ENCODE results near the gene SIX1. TPM values are rescaled to one million over a fixed set of nuclear protein-coding genes. Genes with fewer than 3 reads are reported as not detected.

The SIX1 gene
- total RNA-seq, 1 donor from 2014 or later: not detected

DNA sequence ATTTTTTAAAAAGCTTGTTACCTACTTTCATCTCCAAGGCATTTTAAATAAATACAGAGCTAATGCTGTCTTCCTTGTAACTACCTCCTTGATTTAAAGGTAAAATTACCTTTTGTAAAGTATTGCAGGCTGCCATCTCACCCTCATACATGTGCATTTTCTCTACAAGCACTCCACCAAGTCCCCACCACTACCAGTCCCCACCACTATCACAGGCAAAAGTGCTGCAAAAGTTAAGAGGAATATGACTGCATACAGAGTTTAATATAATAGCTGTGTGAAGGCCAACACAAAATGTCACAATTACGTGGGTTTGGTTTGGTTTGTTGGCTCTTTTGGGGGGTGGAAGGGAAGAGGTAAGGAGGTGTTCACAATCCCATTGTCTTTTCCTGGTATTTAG lies 9.6 kb downstream of the SIX1 start:
- Histone ChIP-seq H3K4me3 (no peak overlapping the region), H3K27ac (replicated peaks) (no peak overlapping the region), H3K36me3 (no peaks in the 10 kb centered on the region), H3K9me3 (replicated peaks) (no peaks in the 10 kb centered on the region), H3K4me1 (peaks cover 37% of the 10 kb centered on the region), H3K27me3 (ENCODE audit: low read depth) (peaks cover 100% of the 10 kb centered on the region)
- TF ChIP-seq, protein P1, sequence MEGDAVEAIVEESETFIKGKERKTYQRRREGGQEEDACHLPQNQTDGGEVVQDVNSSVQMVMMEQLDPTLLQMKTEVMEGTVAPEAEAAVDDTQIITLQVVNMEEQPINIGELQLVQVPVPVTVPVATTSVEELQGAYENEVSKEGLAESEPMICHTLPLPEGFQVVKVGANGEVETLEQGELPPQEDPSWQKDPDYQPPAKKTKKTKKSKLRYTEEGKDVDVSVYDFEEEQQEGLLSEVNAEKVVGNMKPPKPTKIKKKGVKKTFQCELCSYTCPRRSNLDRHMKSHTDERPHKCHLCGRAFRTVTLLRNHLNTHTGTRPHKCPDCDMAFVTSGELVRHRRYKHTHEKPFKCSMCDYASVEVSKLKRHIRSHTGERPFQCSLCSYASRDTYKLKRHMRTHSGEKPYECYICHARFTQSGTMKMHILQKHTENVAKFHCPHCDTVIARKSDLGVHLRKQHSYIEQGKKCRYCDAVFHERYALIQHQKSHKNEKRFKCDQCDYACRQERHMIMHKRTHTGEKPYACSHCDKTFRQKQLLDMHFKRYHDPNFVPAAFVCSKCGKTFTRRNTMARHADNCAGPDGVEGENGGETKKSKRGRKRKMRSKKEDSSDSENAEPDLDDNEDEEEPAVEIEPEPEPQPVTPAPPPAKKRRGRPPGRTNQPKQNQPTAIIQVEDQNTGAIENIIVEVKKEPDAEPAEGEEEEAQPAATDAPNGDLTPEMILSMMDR (IDR thresholded peaks at IDR 0.05; ENCODE audit: borderline replicate concordance): no peak
- intact Hi-C loops (cut with micrococcal nuclease): no loop called here
- no peak for DNase-seq

DNA sequence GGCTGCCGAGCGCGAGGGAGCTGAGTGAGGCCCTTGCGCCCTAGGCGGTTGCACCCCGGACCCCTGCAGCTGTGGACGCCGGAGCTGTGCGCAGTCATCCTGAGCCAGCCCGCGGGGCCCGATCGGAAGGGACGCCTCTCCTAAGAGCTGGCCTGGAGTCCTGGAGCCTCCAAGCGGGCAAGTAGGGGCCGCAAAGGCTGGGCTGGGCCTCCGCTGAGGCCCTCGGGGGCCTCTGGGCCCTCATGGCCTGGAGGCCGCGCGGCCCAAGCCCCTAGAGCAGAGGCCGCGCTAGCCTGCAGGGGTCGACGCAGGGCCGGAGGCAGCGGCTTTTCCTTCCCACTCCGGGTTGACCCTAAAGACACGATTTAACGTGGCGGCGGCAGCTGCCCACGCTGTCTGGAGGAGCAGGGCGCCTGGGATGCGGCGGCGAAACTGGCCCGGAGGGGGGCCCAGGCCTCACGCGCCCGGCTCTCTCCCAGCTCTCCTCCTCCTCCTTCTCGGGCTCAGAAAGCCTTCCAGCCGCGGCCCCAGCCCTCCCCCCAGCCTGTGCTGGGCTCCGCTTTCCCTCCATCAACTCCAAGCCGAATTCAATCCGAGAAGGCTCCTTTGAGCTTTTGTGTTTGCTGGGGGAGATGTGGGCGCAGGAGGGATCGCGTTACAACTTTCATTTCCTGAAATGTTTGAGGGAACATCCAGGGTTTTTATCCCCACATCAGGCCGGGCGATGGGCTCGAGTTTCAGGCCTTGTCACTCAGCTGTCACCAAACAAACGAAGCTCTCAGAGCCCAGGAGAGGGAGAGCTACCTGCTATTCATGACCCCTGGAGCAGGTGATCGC lies 11.6 kb downstream of the SIX1 start:
- H3K27ac ChIP-seq (replicated peaks): no peak overlapping the region
- H3K36me3 ChIP-seq: no peaks in the 10 kb centered on the region
- DNase-seq: no peak
- intact Hi-C loops (cut with micrococcal nuclease): no loop called here
- H3K9me3 ChIP-seq (replicated peaks): no peaks in the 10 kb centered on the region
- TF ChIP-seq, protein P1 (IDR thresholded peaks at IDR 0.05; ENCODE audit: borderline replicate concordance): no peak
- H3K27me3 ChIP-seq (ENCODE audit: low read depth): peaks cover 100% of the 10 kb centered on the region
- H3K4me3 ChIP-seq: peak overlapping the region; percentile 58
- peaks cover 32% of the 10 kb centered on the region for H3K4me1 ChIP-seq

DNA sequence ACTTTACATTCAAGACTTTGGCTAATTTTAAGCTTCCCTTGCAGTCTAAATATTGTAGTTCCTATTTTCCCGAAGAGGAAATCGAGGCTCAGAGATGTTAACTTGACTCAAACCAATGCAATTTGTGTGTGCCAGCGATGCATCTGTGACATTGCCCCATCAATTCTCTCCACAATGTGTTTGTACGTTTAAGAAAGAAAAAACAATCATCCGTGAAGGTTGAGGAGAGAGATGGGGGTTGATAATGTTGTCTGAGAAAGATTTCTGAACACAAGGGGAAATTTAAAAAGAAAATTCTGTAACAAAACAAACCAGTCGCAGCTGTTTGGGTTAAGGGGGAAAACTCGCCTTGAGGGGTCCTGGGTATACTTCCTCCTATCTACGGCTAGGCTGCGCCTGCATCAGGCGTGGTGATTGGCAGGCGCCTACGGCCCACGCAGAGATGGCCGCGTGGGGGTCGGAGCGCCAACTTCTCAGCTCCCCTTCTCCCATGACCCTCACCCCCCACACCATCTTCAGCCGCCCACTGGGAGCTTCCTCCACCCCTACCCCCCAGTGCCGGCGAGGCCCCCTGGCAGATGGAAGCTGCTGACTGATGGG lies 12.3 kb downstream of the SIX1 start:
- no peaks in the 10 kb centered on the region for H3K36me3 ChIP-seq
- TF ChIP-seq, protein P1 (IDR thresholded peaks at IDR 0.05; ENCODE audit: borderline replicate concordance): no peak
- H3K27me3 ChIP-seq (ENCODE audit: low read depth): peaks cover 98% of the 10 kb centered on the region
- peak overlapping the region; percentile 58 for H3K4me3 ChIP-seq
- H3K9me3 ChIP-seq (replicated peaks): no peaks in the 10 kb centered on the region
- no peak overlapping the region for H3K27ac ChIP-seq (replicated peaks)
- DNase-seq: no peak
- intact Hi-C loops (cut with micrococcal nuclease): no loop called here
- H3K4me1 ChIP-seq: peaks cover 25% of the 10 kb centered on the region

- Histone ChIP-seq H3K4me1 (peaks cover 14% of the 10 kb centered on the region), H3K27ac (replicated peaks) (no peak overlapping the region), H3K36me3 (no peaks in the 10 kb centered on the region), H3K9me3 (replicated peaks) (no peaks in the 10 kb centered on the region), H3K4me3 (no peak overlapping the region), H3K27me3 (ENCODE audit: low read depth) (peaks cover 94% of the 10 kb centered on the region)
- no peak for DNase-seq
- TF ChIP-seq, protein P1 (IDR thresholded peaks at IDR 0.05; ENCODE audit: borderline replicate concordance): no peak
- intact Hi-C loops (cut with micrococcal nuclease): no loop called here
Measured at GRCh38 chr14:60634153-60634552, 15.1 kb downstream of the SIX1 start.

DNA sequence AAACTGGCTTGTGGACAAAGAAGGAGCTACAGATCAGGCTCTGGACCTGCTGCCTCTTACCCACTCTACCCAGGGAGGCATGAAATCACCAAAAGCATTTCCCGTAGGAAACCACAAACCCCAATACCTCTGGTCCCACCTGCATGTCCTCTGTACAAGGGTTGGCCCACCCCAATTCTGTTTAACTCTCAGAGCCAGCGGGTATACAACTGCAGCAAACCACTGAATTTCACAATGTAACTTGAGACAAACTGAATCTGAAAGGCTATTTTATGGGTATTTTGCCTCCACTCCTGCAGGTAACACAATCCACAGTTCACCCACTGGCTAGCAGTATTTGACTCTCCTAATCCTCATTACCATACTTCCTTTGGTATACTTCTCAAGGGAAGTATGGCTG lies 16.5 kb downstream of the SIX1 start:
- DNase-seq: no peak
- H3K36me3 ChIP-seq: no peaks in the 10 kb centered on the region
- peaks cover 85% of the 10 kb centered on the region for H3K27me3 ChIP-seq (ENCODE audit: low read depth)
- no peak overlapping the region for H3K4me3 ChIP-seq
- TF ChIP-seq, protein P1 (IDR thresholded peaks at IDR 0.05; ENCODE audit: borderline replicate concordance): no peak
- intact Hi-C loops (cut with micrococcal nuclease): no loop called here
- H3K4me1 ChIP-seq: peaks cover 8% of the 10 kb centered on the region
- no peaks in the 10 kb centered on the region for H3K9me3 ChIP-seq (replicated peaks)
- no peak overlapping the region for H3K27ac ChIP-seq (replicated peaks)

Measured in left ventricle myocardium inferior (tissue), 1 donor.